Activated T-cell treated with anti-CD3 and anti-CD28 coated beads for 1 hour (primary cell): ENCODE data around the gene DPF3.
A peak's percentile ranks its signal among the peaks of the same experiment; 100 is the strongest.

Source experiments
- DNase-seq: peaks from one replicate; pipeline ENCODE4 v3.0.0-alpha.2; 2020; ENCODE audit warnings: low read depth

DPF3 gene

DNA sequence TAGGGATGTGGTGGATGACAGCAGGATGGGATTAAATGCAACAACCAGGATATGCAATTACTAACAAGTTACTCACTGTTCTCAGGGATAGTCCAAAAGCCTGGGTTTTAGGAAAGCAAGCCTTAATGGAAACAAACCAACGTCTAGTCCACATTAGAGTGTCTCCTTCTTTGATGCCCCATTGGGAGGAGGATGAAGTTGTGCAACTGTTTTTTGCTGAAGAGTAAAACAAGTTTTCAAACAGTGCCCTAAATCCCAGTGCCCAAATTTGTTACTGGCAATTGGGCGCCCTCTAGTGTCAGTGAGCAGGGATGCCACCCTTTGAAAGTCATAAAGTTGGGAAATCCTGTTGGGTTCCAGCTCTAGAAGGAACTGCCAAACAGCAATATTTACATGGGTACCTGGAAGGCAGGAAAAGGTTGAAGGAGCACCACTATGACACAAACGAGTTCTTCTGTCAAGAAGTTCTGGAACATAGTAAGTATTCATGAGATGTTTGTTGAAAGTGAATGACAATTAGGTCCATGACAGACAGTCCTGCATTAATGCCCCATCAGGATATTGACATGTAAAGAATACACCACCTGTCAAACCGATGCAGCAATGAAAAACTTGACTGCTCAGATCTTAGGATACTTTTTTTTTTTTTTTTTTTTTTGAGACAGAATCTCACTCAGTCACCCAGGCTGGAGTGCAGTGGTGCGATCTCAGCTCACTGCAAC, 11.1 kb upstream of the DPF3 start:
- DNase-seq, result peak; percentile 44

DNA sequence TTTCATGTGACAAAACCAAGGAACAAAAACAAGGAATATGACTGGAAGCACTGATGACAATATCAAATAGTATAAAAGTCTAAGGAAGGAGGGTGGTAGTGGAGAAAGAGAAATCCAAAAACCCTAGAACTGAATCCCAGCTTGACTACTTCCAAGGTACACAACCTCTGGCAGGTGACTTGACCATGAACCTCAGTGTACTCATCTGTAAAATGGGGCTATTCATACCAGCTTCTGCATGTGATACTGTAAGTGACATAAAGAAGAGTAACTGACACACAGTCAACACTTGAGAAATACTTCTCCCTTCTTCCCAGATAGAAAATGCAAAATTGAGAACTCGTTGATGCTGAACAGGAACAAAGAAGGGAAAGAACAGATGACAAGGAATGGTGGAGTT, 10.3 kb upstream of the DPF3 start:
- no peak for DNase-seq

DNA sequence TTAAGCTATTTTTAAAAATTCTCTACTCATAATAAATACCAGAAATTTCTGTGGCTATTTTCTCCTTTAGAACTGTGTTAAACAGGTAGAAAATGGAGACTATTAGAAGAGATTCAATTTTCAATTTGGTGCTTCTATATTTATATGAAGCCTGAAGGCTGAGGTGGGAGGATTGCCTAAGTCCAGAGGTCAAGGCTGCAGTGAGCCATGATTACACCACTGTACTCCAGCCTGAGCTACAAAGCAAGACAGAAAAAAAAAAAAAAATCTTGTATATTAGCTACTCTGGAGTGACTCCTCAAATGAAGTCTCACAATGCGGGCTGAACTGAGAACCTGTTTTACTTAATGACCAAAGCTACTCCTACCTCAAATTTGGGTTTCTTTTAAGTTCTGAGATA, 9.8 kb upstream of the DPF3 start:
- no peak for DNase-seq

DNA sequence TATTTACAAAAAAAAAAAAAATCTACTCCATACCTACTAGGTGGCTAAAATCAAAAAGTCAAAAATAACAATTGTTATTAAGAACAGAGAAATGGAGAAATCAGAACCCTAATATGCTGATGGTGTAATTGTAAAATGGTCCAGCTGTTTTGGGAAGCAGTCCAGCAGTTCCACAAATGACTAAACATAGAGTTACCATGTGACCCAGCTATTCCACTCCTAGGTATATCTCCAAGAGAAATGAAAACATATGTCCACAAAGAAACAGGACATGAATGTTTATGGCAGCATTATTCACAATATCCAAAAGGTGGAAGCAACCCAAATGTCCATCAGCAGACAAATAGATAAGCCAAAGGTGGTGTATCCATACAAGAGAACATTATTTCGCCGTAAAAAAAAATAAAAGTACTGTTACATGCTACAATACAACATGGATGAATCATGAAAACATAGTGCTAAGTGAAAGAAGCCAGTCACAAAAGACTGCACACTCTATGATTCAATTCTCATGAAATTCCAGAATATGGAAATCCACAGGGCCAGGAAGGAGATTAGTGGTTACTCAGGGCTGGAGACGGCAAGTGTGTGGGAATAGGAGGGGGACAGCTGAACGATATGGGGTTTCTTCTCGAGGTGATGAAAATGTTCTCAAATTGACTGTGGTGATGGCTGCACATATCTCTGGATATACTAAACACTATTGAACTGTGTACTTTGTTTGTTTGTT, 9.1 kb upstream of the DPF3 start:
- no peak for DNase-seq

DNA sequence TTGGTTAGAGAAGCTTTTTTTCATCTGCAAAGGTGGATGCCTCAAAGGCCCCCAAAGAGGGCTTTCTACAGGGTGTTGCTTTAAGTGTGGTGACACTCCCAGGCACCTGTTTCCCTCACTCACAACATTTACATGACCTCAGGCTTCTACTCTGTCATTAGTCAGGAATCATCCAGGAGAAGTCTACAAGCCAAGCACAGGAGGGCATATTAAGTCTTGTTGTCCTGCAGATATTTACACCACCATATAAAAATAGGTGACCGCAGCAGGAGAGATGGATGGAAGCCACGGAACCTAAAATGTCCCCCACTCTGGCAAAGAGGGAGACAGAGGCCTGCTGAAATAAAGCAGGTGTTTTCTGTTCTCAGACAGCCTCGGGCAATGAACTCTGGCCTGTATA, 7.5 kb upstream of the DPF3 start:
- DNase-seq, result no peak

DNA sequence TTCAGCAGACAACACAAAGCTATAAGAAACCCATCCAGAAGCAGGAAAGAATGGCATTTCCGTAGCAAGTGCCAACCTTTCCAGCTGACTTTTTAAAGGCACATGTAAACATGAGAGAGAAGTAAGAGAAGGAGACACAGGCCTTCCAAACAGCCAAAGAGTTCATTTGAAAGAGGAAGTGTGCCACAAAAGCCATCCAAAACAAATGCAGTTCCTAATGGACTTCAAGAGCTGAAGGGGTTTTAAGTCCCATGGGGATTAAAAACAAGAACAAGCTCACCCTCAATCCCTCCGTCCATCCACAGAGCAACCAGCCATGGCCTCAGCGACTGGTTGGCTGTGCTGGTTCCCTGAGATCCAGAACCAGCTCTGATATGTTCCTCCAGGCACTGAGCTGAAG, 4.5 kb upstream of the DPF3 start:
- no peak for DNase-seq

DNA sequence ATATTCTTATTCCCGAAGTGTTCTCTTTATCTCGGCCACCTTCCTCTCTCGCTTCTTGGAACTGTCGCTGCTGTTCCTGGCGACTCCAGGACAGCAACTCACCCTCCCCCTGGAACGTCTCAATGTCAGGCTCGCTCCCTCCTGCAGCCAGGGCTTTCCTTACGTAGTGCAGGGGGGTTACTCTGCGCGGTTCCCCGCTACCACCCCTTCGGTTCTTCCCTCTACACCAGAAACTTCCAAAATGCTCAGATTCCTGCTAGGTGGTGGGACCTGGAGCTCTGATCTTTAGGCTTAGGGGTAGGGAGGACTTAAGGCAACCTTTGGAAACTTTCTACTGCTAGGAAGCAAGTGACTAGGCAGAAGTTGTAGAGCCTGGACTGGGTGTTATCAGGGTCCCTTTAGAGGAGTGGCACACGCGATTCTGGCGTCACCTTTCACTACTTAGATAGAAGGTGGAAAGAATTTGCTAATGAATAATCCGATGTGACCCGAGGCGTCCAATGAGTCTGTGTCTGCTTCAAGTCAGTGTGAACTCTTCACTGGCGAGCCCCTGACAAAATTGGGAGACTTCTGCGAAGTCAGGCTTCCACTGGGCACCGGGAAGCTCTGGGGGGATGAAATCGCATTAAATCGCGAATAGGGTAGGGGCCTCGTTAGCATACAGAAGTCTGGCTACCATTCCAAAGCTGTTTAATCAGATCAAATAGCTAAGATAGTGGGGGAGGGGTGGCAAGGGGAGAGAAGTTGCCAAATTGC, 900 bp upstream of the DPF3 start:
- DNase-seq, result no peak

DNA sequence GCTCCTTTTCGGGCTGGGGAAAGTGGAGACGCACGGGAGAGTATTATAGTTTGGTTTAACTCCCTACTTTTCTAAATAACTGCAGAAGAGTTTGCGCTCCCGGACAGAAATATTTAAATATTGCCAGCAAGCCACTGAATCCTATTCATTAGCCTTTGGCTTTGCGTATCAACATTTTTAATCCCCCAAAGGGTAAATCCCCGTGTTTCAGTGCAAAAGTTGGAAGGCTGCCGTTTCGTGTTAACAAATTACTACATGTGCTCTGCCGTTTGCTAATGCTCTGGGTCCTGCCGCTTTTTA, 372 bp upstream of the DPF3 start:
- DNase-seq, result no peak

DNA sequence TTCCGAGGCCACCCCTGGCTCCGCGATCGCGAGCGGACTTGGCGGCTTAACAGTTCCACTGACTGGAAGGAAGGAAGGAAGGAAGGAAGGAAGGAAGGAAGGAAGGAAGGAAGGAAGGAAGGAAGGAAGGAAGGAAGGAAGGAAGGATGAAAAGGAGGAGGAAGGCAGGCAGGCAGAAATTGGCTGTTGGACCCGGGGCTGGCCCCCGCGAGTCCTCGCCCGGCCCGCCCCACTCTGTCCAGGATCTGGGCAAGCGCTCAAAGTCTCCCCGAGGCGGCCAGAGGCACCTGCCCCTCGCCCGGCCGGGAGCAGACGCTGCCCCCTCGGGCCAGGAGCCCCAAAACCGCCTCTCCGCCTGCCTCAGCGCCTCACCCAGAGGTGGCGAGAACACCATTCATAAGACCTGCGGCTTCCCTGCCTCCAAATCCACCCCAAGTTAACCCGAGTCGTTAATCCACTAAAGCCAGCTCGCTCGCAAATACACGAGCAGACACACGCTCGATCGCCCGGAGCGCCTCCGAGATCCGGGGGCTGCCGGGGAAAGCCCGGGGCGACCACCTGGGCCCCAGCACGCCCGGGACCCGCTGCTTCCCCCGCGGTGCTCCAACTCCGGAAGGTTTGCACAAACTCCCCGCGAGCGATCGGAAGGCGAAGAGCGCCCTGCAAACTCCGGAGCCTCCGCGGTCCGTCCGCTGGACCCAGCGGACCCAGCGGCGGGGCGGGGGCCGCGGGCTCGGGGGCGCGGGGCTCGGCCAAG, 844 bp downstream of the DPF3 start:
- peak; percentile 11 for DNase-seq

DNA sequence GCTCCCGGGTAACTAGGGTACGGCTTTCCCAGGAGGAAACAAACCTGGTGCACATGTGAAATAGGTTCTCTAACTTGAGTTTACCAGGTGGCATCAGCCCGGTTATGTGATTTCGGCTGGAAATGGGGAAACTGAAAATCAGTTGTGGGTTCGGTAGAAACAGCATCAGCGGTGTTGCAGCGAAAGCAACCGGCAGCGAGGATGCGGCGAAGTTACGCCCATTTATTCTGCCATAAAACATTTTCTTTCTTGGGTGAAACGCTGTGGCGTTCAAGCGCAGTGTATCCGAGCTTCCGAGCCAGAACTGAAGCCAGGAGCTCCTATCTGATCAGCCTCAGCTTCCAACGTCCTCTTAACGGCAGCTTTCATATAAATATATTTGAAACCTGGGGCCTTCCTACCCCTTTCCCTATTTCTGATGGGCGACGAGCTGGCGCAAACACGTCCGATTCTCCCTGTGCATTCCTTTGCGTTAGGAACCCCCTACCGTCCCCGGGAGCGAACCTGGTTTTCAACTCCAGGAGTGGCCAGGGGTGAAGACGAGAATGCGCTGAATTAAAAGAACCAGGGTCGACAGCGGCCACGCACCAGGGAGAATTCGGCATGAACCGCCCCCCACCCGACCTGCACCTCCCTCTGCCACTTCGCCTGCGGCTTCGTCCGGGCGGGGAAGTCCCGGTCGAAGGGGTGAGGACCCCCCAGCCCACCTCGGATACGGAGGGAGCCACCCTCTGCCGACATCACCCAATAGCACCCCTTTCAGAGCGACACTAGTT, 1.6 kb downstream of the DPF3 start:
- DNase-seq, result peak; percentile 7

DNA sequence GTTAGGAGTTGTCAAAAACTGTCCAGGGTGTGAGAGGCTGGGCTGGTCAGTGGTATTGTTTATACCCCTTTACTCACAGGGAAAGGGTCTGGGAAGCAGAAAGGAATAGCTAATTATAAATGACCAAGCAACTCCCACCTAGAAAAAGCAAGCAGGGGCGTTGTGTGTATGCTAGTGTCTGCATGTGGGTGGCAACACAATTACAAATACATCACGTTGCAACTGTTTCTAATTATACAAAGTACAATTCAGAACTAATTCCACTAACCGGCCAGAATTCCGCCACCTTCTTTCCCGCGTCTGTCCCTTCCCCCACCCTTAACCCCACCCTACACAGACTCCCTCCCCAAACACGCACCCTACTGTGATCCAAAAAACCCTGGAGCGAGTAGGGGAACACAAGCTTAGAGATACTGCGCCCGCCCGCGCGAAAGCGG, 2.2 kb downstream of the DPF3 start:
- DNase-seq, result no peak

DNA sequence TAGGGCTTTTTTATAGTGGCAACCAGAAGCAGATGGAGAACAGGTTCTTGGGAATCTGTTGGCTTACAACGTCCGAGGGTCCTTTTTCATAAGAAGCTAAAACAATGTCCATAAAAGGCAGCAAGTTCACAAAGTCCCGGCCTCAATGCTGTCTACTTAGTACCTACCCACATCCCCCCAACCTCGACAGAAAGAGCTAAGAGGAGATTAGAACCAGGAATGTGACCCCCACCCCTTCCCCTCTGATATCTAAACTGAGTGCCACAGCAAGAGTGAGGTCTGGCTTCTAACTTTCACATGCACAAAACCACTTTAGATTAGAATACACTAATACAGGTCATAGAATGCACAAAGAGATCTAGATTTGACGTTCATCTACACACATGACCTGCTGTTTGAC, 4.5 kb downstream of the DPF3 start:
- DNase-seq, result no peak

DNA sequence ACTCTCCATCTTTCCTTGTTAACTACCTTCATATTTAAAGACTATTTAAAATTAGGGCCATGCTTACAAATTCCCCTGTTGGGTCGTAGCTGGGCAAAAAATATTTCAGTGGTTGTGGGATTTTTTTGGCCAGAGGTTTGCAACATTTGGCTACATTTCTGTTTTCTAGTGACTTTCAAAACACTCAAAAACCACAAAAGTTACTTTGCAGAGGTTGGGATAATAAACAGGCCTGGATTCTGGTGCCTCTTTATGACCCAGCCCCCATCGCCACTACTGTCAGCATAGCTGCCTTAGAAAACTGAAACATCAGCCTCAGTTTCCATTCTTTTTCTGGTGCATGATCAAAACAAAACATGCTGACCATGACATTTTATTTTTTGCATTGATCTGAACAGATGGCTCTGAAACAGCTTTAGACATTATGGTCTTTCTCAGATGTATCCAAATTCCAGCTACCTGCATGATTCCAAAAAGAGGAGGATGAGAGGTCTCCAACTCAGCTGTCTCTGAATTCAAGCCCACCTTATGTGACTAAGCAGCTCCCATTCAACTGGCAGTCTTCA, 5.2 kb downstream of the DPF3 start:
- DNase-seq, result no peak

DNA sequence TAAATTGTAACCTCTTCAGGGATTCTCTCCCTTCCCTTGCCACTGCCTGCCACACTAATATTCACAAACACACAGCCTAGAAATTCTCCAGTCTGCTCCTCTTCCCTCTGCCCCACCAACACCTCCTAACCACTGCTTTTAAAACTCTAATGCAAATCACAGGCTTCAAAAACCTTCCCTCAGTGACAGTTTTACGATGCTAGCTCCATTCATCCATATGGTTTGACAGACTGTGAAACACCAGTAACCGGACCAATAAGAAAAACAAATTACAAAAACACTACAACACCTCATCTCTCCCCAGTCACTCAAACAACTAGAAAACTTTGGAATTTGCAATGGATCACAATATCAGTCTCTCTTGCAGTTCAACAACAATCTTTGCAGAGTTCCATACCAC, 5.7 kb downstream of the DPF3 start:
- no peak for DNase-seq

DNA sequence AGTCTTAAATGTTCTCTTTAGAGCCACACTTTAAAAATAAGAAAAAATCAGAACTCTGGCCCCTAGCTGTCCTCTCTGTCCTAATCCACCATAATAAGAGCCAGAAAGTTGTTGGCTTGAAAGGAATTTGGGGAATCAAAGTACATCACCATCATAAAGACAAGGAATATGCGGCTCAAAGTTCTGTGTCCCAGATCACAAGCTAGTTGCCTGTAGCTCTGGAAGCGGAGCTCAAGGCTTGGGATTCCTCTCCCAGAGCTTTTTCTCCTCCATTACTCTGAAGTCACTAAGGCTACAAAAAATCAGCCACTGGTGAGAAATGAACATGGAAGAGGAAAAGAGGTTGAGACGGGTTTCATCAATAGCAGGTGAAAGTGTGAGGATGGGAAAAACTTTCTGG, 6.4 kb downstream of the DPF3 start:
- DNase-seq, result no peak

DNA sequence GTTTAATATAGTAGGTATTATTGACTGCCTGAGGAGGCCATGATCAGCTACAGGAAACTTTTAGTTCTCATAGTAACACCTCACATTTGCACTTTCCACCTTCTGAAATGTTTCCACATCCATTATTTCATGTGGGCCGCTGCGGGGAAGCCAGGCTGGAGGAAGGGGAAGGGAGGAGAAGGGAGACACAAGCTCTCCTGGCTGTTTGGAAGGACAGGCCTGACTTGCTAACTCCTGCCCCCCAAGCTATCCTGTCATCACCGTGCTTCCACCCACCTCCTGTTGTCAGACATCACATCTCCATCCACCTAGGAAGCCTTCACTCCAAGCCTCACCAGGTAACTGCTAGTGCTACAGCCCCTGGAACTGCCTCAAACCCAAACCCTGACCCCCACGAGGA, 9.5 kb downstream of the DPF3 start:
- DNase-seq, result no peak

DNA sequence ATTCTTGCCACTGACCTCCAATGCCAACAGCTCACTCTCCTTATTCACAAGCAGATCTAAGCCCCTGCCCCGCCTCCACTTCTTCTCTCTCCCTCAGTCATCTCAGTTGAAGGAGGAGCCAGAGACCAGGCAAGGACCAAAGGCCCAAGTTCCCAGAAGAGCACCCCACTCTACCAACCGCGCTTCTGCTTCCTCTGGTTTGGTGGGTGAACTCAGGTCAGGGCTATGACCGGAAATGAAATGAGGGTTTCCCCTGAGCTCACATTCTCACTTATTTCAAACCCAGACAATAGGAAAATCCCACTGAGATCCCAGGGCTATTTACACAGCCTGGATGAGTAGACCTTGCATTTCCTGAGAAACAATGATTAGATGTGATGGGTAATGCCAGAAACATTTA, 9.9 kb downstream of the DPF3 start:
- DNase-seq, result no peak

DNA sequence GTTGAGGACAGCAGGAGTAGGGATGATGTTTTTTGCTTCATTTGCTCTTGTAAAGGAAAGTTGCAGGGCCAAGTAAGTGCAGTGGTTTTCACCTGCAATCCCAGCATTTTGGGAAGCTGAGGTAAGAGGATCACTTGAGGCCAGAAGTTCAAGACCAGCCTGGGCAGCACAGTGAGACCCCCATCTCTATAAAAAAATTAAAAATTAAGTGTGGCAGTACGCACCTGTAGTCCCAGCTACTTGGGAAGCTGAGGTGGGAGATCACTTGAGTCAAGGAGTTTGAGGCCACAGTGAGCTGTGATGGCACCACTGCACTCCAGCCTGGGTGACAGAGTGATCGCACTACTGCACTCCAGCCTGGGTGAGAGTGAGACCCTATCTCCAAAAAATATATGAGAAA, 10.8 kb downstream of the DPF3 start:
- DNase-seq, result no peak

DNA sequence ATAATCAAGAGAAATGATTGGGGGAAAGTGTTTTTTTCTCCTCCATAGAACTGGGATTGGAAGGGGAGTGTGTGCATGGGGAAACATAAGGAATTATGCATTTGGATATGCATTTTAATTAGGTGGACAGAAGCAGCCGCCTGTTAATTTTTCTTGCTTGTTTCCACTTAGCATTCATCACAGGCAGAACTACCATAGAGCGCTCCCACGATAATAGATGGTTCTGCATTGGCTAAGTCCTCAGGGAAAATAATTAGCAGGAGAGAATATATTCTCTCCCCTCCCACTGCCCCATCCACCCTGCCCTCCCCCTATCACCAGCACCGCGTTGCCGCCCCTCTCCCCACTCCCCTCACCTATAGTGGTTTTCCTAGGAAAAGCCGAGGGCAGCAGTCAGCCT, 11.4 kb downstream of the DPF3 start:
- no peak for DNase-seq

DNA sequence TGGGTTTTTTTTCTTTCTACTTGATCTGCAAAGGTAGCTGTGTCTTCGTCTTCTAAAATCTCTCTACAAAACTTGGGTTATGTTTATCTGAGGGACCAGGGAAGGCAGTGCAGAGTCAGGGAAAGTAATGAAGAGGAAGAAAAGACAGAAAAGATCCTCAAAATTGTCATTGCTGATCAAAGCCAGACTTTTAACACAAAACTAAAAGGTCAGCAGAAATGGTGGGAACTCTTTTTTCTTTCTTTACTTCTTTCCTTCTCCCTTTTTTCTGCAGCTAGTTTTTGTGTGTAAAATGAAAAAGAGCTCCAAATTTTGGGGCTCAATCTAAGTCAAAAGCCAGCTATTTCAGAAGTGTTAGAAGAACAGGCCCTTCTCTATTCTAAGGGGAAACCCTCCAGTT, 11.9 kb downstream of the DPF3 start:
- no peak for DNase-seq

DNA sequence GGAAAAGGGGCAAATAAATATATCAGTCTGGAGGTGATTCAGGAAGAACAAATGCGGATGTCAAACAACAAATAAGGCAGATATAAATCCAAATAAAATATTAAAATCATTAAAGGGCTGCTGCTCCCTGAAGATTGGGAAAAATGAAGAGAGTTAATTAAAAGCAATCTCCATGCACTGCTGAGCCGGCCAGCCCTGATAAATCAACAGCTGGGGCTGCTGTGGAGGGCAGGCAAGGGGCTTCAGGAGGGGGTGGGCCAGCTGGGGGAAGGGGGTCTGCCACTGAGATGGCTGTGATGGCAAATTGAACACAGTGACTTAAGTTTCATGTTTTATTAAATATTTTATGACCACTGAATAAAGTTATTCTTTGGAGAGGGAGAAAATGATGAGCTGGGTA, 12.4 kb downstream of the DPF3 start:
- no peak for DNase-seq

DNA sequence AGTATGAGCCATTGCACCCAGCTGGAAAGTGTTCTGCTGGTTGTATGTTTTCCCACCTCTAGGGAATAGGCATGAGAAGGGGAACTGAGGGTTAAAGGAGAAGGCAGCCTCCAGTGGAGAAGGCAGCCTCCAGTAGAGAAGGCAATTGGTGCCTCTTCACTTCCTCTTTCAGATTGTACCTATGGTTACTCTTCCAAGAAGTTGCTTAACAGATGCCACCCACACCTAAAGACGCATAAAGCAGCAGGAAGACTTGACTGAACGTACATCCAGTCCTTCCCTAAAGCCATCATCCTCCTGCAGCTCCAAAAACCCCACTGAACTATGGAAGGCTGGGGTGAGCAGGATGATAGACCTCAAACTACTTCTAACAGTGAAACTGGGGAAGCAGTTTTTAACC, 13.1 kb downstream of the DPF3 start:
- DNase-seq, result no peak
